ENCODE measurements around the gene SMIM31.

Gene SMIM31

GRCh38 chr4:164783976-164784375, 30.0 kb downstream of the SMIM31 start:
- no peak for DNase-seq (ENCODE audit: low spot score)

DNA sequence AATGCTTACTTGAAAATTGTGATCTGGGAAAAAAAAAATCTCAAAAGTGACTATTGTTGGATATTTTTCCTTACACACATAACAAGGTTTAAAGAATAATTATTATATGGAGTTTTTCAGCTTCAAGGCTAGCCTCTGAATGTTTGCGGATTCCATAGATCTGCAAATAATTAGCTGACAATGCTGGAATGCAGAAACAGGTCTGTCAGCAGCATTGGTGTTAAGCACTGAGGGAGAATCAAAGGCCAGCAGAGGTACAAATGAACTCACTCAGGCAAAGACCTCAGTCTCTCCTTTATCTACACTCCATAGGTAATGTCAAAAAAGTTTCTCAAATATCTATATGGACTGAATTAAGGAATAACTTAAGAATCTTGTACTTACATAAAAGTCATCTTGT, 35.1 kb downstream of the SMIM31 start:
- no peak for DNase-seq (ENCODE audit: low spot score)

GRCh38 chr4:164790249-164790648, 36.3 kb downstream of the SMIM31 start:
- no peak for DNase-seq (ENCODE audit: low spot score)

DNA sequence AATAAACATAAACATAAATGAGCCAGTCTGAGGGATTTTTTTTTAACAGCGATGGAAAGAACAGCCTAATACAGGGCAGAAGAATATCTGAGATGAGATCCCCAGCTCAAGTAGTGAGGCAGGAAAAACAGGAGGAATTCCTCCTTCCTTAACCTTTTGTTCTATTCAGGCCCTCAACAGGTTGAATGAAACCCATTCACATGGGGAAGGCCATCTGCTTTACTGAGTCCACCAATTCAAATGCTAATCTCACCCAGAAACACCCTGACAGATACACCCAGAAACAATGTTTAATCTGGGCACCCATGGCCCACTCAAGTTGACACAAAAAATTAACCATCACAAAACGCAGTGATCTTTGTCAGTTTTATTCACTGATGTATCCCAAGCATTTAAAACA, 45.5 kb downstream of the SMIM31 start:
- no peak for DNase-seq (ENCODE audit: low spot score)

DNA sequence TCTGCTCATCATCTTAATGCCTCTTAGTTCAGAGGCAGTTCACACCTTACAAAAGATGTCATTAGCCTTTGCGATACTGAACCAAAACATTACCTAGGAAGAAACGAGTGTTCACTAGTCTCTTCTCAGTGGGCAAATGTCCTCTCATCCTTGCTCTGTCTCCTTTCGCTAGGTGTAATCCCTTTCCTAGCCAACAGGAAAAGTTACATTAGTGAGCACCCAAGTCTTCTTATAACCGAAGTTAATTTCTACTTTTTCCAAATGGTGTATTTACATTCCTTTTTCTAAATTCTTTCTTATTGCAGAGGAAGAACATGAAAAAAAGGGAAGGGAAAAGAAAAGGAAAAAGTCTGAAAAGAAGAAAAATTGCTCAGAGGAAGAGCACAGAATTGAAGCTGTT, 46.9 kb downstream of the SMIM31 start:
- DNase-seq (ENCODE audit: low spot score) = no peak

DNA sequence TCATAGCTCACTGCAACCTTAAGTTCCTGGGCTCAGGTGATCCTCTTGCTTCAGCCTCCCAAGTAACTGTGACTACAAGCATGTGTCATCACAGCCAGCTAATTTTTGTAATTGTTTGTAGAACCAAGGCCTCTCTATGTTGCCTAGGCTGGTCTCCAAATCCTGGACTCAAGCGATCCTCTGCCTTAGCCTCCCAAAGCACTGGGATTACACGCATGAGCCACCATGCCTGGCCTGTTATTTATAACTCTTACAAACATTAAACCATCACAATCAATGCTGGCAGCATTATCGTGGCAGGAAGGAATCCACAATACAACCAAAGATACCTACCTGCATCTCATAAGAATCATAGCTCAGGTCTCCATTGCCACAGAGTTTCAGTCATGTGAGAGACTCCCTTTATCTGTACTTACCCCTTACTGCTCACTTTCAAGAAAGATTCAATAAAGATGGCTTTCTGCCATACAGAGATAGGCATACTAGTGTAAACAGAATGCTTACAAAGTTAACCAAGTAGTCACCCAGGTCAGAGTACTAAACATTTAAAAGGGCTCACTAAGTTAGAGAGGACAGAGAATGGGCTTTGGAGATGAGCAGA, 48.5 kb downstream of the SMIM31 start:
- no peak for DNase-seq (ENCODE audit: low spot score)

GRCh38 chr4:164803702-164804101, 49.8 kb downstream of the SMIM31 start:
- no peak for DNase-seq (ENCODE audit: low spot score)

- no peak for DNase-seq (ENCODE audit: low spot score)
Measured at GRCh38 chr4:164807611-164808010, 53.7 kb downstream of the SMIM31 start.

DNA sequence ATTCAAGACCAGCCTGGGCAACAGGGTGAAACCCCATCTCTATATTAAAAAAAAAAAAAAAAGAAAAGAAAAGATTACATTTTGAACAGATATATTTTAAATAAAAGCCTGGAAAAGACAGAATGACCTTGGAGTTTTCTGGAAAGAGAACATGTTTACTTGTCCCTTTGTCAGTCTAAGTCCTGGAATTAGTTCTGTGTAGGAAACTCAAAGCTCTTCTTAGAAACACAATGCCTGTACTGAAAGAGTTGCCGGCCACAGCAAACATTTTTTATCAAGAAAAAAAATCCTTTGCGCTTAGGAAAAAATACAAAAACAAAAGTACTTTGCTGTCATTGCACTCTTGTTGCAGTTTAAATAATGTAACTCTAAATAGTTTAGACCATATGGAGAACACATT, 59.6 kb downstream of the SMIM31 start:
- no peak for DNase-seq (ENCODE audit: low spot score)

DNA sequence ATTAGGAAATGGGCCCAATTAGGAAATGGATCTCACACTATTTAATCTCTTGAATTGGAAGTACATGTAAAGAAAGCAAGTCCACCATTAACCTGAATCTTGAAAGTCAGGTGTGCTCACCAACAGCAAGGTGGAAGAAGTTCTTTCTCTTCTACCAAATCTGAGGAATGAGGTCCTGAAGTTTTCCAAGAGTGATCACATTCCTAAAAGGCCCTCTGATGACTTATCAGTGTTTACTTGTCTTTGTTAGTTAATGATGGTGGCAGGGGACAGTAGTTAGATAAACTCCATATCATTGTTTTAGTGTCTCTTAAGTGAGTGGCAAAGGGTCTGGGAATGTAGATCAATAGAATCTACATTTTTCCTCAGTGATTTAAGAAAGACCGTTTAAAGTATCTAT, 61.8 kb downstream of the SMIM31 start:
- DNase-seq (ENCODE audit: low spot score) = no peak

DNA sequence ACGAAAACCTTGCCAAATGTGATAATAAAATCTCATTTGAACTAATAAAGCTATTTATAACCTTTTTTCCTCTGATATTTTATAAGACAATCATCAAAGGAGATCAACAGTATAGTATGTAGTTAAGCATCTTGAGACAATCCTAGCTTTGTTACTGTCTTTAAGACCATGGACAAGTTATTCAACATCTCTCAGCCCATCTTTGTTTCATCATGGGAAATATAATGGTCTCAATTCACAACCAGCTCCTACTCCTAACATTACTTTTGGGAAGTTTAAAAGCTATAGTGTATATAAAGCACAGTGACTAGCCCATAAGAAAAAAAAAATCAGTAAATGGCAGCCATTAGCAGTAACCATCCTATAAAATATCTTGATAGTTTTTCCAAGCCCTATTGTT, 65.4 kb downstream of the SMIM31 start:
- no peak for DNase-seq (ENCODE audit: low spot score)

- no peak for DNase-seq (ENCODE audit: low spot score)
Measured at GRCh38 chr4:164821711-164822110, 67.8 kb downstream of the SMIM31 start.

DNA sequence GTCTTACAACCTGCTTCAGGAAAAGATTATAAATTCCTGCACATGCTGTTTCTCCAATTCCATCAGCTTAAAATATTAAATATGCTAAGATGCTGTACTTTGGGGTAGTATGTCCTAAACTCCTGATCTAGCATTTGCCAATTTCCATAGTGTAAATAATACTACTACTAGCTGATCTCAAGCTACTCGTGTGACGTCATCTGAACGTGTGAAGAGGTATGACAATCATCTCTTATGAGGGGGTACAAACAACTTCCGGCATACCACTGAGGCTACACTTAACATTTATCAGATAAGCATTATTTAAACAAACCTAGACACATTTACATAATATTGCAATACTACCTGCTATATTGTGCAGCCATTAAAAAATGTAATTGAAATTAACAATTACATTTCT, 70.7 kb downstream of the SMIM31 start:
- DNase-seq (ENCODE audit: low spot score) = no peak

- DNase-seq (ENCODE audit: low spot score) = no peak
Measured at GRCh38 chr4:164828955-164829354, 75.0 kb downstream of the SMIM31 start.

DNA sequence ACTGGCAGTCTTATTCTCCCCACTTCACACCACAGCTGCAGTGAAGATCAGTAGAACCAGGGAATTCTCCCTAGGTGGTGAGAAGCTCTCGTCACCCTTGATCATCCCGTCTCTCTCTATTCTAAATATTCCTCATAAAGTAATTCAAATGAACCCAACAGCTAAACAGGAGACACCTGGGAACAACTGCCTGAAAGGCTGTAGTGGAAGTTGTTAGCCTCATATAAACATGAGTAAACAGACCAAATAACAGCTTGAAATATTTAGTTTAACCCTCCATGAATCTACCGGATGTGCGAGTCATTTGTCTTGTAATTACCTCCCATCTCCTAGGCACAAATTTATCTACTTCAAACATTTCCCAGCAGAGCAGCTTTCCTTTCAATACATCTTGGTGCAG, 92.6 kb downstream of the SMIM31 start:
- DNase-seq (ENCODE audit: low spot score) = no peak

DNA sequence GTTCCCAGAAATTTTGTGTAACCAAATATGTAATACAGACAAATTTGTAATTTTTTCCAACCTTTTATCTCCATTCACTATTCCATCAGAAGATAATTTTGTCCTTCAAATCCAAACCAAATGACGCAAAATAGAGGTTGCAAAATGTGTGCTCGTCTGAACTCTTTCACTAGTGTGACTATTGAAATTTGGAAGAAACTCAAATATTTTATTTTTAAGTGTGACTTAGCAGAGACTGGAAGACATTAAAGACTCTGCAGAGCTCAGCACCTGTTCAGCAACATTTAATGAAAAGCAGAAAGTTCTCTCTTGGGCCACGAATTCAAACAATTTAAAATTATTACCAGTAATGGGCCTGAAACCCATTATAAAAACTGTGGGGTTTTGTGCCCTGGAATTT, 93.1 kb downstream of the SMIM31 start:
- no peak for DNase-seq (ENCODE audit: low spot score)

DNA sequence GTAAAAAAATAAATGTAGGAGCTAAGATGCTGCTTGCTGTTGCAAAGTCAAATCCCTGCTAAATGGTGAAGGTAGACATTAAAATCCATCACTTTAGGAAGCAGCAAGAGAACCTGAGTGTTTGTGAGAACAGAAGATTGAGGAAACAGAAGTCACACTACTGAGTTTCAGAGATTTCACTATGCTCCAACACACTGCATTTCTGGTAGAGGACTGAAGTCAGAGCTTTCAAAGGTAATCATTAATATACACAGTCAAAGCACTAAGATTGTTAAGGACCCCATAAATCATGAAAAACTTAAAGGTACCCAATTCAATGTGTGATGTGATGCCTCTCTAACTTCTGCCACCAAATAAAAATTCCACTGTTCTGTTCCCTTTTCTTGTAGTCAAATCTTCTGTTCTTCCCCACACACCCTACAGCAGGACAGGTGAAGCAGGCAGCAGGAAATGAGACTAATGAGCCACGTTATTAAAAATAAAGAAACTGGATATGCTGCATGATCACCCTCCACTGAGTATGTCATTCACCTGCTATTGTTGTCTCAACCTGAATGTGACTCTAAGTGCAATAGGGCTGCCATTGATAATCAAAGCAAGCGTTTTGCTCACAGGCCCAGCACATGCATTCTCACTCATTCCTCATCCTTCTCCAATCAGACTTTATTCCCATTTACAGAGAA, 94.2 kb downstream of the SMIM31 start:
- no peak for DNase-seq (ENCODE audit: low spot score)

Data from HuH-7.5 (cell line).